HG03575 (cell line): Measurements from ENCODE around the gene SLC9C2.
"Not testable (repeated sequence)": the region's sequence is repeated elsewhere in the genome, so short reads cannot be mapped to it uniquely, and the experiment has no call there.

ENCODE experiments used
- ATAC-seq: cut with Tn5 transposase; IDR thresholded peaks from one replicate; pipeline ENCODE4 v1.9.1; 2021; ENCODE audit not compliant: unreplicated experiment, insufficient number of reproducible peaks, low FRiP score; ENCODE audit errors: extremely low read depth

The SLC9C2 gene

GRCh38 chr1:173495609-173496267 is 107.1 kb downstream of the SLC9C2 start:
- ATAC-seq = no peak

- not testable (repeated sequence) for ATAC-seq
These were observed 109.7 kb downstream of the SLC9C2 start for GRCh38 chr1:173493125-173493524.

- ATAC-seq = no peak
These were observed 111.4 kb downstream of the SLC9C2 start for GRCh38 chr1:173491508-173491907.

- no peak for ATAC-seq
These were observed 112.9 kb downstream of the SLC9C2 start for GRCh38 chr1:173489929-173490328.

- ATAC-seq = no peak
These were observed 113.7 kb downstream of the SLC9C2 start for GRCh38 chr1:173489149-173489600.

- no peak for ATAC-seq
These were observed 114.9 kb downstream of the SLC9C2 start for GRCh38 chr1:173488001-173488400.

GRCh38 chr1:173485401-173485800 is 117.5 kb downstream of the SLC9C2 start:
- no peak for ATAC-seq

- ATAC-seq = no peak
These were observed 118.6 kb downstream of the SLC9C2 start for GRCh38 chr1:173484276-173484675.

GRCh38 chr1:173482683-173483082 is 120.2 kb downstream of the SLC9C2 start:
- ATAC-seq = no peak

GRCh38 chr1:173481195-173481772 is 121.6 kb downstream of the SLC9C2 start:
- no peak for ATAC-seq

- no peak for ATAC-seq
These were observed 123.2 kb downstream of the SLC9C2 start for GRCh38 chr1:173479649-173480048.

GRCh38 chr1:173478094-173478674 is 124.7 kb downstream of the SLC9C2 start:
- no peak for ATAC-seq

- peak; percentile 27 for ATAC-seq
These were observed 125.4 kb downstream of the SLC9C2 start, which contains the start of gene PRDX6 for GRCh38 chr1:173477286-173478093. Gene PRDX6 (plus strand): TSS chr1:173477335. CDS start chr1:173477398, 63 bp downstream.

GRCh38 chr1:173476665-173477285 is 126.1 kb downstream of the SLC9C2 start:
- peak; percentile 62 for ATAC-seq

GRCh38 chr1:173476197-173476664 is 126.6 kb downstream of the SLC9C2 start:
- ATAC-seq = no peak

- ATAC-seq = no peak
These were observed 127.2 kb downstream of the SLC9C2 start for GRCh38 chr1:173475564-173476196.

- not testable (repeated sequence) for ATAC-seq
These were observed 128.0 kb downstream of the SLC9C2 start for GRCh38 chr1:173474780-173475421.
